GM20000 (cell line): ENCODE data around the gene TELO2.

Source experiments
- DNase-seq: peaks from one replicate; pipeline ENCODE4 v3.0.0; 2012; ENCODE audit warnings: low spot score
- CTCF ChIP-seq: IDR thresholded peaks from 2 replicates; pipeline ENCODE4 v1.5.1; 2012; ENCODE audit warnings: mild to moderate bottlenecking, control low read depth; ENCODE audit errors: extremely low read depth, missing control alignments

The TELO2 gene

GRCh38 chr16:1552129-1552528 lies 59.0 kb downstream of the TELO2 start:
- no peak for TF ChIP-seq CTCF
- DNase-seq, result no peak

GRCh38 chr16:1553946-1554825 lies 61.0 kb downstream of the TELO2 start:
- no peak for TF ChIP-seq CTCF
- no peak for DNase-seq

- DNase-seq, result no peak
- no peak for TF ChIP-seq CTCF
Measured at GRCh38 chr16:1554826-1555445, 61.8 kb downstream of the TELO2 start.

GRCh38 chr16:1556254-1556653 lies 63.1 kb downstream of the TELO2 start:
- DNase-seq, result no peak
- no peak for TF ChIP-seq CTCF

GRCh38 chr16:1557074-1557473 lies 63.9 kb downstream of the TELO2 start:
- DNase-seq, result no peak
- TF ChIP-seq CTCF, result no peak

- no peak for TF ChIP-seq CTCF
- no peak for DNase-seq
Measured at GRCh38 chr16:1557576-1557975, 64.4 kb downstream of the TELO2 start.

- no peak for TF ChIP-seq CTCF
- no peak for DNase-seq
Measured at GRCh38 chr16:1559446-1559975, 66.4 kb downstream of the TELO2 start.
